ENCODE results near the gene TBX2.
A peak's percentile ranks its signal among the peaks of the same experiment; 100 is the strongest.

TBX2 gene

DNA sequence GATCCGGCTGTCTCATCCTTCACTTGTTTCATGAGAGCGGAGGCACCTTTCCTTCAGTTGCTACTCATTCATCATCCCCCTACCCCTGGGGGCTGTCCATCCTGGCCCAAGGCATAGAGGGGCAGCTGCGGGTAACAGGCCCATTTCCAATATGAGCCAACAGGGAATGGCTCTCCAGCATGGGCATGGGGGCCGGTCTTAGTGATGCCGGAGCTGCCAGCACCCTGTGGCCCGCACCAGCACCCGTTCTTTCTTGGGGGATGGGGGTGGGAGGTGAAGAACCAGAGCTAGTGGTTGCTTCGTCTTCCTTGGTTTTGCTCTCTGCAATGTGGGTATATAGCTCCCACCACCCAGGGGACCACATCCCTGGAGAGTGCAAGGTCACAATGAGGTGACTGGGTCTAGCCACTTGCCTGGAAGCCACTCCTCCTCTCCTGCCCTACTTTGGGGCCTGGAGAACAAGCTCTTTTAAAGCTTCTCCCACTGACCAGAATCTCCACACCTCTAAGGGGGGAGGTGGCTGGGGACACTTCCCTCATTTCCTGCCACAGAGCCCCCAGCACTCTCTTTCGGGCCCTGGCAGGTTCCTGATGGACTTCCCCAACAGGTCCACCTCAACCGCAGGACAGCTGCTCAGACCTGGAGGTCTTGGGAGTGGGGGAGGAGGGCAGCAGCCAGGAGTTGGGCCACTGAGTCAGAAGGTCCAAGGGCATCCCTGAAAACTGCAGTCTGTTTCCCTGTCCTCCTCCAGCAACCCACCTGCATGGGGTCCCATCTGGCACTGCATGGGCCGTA is 11.9 kb upstream of the TBX2 start:
- no peak for DNase-seq

DNA sequence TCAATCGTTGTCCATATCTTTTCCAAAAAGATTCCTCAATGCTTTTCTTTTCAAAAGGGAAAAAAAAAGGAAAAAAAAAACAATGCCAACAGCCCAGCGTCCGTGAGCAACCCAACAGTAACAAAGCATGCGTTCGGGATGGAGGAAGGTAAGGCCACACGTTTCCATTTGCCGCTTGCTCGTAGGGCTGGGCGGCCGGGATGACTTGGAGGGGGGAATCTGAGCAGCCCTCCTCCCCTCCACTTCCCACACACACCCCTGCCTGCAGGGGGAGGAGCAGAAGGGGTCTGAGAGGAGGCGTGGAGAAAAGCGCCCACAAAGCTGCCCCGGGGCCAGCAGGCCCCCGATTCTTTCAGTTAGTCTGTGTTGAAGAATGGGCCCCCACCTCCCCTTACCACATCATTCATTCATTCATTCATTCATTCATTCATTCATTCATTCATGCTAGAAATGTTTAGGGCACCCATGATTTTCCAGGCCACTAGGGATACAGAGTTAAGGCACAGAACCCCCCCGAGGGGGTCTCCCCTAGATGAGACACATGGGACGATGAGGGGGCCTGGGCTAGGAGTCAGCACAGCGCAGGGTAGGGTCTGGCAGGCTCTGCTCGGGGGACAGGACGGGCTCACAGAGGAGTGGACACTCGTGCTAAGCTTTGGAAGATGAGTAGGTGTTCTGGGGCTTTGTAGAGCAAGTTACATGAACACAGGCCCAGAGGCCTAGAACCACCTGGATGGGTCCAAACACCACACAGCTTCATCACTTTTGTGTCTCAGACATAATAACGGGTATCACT is 10.9 kb upstream of the TBX2 start:
- no peak for DNase-seq

DNA sequence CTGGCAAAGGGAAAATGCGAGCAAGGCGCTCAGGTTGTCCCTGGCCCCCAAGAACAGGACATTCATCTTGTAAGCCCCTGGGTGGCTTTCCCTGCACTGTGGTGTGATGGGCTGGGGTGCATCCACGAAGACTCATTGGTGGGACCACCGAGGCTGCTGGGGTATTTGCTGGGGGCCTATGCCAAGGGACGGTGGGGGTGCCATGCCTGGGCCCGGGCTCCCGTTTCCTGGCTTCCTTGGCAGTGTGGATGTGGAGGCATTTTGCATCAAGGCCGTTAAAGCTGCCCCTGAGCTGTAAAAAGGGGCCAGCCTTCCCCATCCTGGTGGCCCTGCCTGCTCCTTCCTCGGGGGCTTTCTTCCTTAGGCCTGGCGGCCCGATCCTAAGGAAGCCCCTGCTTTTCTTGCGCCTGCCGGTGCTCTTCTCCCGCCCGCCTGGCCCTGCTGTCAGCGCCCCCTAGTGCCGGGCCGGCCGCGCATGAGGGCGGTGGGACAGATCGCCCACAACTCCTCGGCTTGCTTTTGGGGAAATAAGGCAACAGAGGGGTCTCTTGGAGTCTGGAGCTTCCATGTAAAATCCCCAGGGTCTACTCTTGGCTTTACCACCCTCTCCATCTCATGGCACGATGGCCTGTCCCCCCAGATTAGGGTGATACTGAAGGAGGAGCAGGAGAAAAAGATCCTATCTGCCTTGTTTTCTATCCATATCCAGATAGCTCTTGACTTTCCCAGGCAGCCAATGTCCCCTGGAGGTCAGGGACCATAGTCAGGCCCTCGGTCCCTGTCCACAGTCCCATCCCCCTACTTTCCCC is 9.8 kb upstream of the TBX2 start:
- peak in 1 of 5 donors; percentile 33 for DNase-seq

GRCh38 chr17:61390479-61390791 is 9.2 kb upstream of the TBX2 start:
- DNase-seq, result no peak

DNA sequence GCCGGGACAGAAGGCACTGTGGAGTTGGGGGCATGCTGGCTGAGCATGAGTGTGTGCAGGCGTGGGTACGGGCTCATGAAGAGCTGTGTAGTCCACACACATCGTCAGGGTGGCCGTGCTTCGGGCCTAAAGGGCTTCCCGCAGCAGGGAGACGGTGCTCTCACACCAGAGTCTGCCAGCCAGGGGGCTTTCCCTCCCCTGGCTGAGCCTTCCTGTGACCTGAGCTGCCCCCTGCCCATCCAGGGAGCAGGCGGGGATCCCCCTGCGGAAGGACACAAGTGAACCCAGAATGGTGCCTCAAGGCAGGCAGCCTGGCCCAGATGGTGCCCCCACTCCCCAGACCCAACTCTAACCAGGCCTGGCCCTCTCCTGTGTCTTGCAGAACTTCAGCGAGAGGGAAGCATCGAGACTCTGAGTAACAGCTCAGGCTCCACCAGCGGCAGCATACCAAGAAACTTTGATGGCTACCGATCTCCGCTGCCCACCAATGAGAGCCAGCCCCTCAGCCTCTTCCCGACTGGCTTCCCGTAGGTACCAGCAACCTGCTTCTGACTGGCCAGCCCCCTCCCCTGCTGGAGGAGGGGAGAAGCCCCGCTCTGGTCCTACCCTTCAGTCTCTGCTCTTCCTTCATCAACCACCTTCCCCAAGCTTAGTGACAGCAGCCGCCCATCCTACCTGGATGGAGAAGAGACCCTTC is 7.9 kb upstream of the TBX2 start:
- no peak for DNase-seq

GRCh38 chr17:61392679-61393078 is 7.0 kb upstream of the TBX2 start:
- no peak for DNase-seq

GRCh38 chr17:61393550-61393903 is 6.1 kb upstream of the TBX2 start:
- DNase-seq, result no peak

GRCh38 chr17:61393904-61394629 is 5.6 kb upstream of the TBX2 start:
- DNase-seq, result no peak

DNA sequence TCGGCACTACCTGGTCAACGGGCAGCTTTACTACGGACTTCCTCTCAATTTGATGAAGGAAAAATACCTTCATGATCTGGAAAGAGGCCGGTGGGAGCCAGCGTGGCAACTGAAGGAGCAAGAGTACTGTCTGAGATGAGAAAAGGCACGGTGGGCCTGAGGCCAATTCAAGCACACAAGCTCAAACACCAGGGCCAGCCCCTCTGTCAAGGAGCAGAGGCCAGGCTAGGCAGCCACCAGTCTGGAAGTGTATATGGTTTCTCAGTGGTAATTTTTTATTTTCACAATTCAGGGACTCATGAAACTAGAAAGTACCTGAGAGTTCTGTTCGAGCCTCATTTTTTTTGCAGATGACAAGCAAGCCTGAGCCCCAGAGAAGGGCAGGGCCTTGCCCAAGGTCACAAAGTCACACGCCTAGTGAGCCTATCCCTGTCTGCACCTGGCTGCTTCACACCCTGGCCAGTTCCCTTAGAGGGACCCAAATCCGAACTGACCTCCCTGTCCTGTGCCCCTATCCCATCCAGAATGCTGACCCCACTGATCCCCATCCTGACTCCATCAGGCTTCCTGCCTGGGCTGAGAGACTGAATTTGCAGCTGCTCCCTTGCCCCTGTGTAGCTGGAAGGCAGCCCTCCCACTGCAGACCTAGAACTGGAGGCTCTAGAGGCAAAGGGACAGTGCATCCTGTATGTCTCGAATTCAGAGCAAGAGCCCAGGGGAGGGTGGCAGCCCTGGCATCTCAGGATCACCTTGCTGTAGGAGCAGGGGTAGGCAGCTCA is 4.8 kb upstream of the TBX2 start:
- DNase-seq, result no peak

DNA sequence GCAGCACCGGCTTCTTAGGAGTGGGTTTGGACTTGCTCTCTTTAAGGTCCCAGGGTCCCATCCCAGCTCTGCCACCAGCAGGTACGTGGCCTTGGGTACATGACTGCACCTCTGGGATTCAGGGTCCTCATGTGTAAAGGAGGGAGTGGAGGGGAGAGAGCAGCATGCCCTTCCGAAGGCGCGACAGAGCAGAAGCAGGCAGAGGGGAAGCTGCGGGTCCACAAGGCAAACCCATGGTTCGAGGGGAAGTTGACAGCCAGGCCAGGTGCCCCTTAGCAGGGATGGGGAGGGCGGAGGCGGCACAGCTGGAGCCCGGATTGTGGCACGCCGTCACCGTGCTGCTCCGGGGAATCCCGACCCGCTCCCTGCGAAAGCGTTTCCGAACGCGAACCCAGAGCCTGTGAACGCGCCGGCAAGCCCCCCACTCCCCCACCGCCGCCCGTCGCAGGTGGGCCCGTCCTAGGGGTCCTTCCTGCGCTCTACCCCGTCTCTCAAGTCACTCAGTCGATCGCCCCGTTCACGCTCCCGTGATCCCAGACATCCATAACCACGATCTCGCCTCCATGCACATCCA is 4.1 kb upstream of the TBX2 start:
- no peak for DNase-seq

DNA sequence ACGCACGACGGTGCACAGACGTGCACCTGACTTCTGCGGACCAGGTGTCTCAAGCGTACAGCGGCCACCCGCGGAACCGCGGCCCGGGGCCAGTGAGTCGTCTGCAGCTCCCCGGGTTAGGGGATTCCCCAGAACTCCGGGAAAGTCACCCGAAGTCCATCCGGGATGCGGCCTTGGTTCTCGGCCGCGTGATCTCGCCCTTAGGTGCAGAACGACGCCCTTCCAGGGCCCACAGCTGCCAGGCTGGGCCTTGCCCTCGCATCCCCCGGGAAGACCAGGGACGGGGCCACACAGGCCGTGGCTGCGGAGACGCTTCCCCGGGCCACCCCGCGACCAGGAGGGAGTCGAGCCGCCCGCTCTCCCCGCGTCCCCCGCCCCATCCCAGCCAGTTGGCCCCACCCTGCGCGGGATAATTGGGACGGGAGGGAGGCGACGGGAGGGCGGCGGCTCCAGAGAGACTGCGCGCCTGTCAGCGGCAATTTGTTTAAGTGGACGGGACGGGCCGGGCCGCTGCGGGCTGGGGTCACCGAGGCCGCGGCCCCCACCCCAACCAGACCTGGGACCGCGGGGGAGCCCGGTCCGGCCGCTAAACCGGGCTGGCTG is 3.6 kb upstream of the TBX2 start:
- DNase-seq, result no peak

DNA sequence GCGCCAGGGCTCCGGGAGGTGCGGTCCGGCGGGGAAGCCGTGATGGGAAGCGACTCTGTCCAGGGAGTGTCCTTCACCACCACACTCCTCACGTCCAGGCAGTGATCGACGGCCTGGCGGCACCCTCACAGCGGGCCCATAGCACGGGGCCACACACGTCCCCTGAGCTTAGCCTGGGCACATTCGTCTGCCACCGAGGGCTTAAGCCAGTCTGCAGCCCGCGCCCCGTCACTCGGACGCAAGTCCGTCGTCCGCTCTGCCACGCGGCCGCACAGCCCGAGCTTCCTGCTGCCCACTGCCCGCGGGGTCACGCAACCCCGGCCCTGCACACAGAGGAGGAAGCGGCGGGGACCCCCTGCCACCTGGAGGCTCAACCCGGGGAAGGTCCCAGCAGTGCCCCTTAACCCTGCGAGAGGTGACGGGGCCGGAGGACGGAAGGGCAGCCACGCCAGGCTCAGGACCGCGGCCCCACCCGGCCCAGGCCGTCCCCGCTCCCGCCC is 3.0 kb upstream of the TBX2 start:
- DNase-seq, result no peak

DNA sequence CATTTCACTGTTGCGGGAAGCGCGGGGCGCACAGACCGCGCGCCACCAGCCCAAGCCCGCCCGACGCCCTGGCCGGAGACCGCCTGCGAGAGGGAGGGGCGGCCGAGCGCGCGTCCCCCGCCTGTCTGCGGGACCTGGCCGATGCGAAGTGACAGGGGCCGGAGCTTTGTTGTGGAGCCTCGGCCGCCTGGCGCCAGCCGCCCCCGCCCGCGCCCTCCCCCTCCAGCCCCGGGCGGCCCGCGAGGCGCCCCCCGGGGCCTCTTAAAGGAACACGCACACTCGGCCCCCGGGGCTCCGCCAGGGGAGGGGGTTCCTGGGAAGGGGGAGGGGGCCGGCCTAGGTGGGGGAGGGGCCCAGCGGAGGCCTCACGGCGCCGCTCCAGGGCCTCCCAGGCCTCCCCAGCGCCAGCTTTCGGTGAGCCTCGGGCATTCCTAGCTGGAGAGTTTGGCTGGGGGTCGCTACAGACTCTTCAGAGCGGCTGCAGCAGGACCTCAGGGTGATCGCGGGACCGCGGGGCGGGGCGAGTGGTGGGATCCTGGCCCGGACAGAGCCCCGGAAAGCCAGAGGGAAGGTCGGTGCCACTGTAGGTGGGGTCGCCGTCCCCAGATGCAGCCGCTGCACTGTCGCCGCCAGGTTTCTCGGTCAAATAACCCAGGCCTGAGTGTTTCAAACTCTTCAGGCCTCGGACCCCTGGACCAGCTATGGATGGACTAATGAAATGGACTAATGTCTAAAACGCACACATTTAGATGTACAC is 2.4 kb upstream of the TBX2 start:
- no peak for DNase-seq

DNA sequence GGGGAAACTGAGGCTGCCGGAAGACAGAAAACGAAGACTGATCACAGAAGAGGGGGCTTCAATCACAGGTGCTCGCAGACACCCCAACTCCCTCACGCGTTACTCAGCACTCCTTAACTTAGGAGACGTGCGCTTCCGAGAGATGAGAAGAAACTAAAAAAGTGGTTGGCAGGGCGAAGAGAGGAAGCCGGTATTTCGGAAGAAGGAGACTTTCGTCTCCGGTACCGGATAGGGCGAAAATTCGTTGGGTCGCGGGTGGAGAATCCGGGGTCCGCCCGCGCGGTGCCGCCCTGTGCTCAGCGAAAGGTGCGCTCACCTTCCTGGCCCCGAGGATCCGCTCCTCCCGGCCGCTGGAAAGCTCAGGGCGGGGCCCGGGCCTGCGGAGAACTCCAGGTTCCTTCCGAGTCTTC is 917 bp upstream of the TBX2 start:
- no peak for DNase-seq

DNA sequence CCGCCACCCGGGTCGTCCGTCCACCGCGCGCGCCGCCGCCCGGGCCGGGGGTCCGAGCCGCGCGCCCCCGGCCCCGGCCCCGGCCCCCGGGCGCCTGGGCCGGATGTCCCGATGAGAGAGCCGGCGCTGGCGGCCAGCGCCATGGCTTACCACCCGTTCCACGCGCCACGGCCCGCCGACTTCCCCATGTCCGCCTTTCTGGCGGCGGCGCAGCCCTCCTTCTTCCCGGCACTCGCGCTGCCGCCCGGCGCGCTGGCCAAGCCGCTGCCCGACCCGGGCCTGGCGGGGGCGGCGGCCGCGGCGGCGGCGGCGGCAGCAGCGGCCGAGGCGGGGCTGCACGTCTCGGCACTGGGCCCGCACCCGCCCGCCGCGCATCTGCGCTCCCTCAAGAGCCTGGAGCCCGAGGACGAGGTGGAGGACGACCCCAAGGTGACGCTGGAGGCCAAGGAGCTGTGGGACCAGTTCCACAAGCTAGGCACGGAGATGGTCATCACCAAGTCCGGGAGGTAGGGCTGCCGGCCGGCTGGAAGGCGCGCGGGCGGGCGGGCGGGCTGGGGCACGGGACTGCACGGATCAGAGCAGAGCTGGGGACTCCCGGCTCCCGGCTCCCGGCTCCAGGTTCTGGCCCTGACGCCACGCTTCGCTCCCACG is 548 bp downstream of the TBX2 start:
- no peak for DNase-seq

DNA sequence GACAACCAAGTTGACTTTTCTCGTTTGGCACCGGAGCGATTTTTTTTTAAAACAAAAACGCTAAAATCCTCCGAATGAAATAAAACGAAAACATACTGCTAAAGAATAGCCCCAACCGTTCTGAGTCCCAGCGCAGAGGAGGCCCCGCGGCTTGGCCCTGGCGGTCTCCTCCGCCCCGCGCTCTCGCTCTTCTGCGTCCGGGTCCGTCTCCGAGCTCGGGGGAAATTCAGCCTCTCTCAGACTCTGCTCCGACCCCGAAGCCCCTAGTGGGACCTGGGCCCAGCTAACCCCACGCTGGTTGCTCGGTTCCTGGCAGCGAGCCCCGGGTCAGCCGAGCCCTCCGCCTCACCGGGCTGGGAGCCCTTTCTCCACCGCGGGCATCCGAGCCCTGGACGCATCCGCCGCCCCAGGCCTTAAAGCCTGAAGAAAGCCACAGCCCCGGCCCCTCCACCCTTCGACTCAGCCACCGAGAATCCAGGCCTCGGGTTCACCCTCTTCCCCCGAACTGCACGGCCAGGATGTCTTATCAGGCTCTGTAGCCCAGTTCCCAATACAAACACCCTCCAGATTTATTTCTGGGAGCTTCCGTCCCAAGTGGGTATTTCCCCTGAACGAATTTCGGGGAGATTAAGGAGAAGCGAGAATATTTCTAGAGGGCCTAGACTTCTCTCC is 1.2 kb downstream of the TBX2 start:
- no peak for DNase-seq

DNA sequence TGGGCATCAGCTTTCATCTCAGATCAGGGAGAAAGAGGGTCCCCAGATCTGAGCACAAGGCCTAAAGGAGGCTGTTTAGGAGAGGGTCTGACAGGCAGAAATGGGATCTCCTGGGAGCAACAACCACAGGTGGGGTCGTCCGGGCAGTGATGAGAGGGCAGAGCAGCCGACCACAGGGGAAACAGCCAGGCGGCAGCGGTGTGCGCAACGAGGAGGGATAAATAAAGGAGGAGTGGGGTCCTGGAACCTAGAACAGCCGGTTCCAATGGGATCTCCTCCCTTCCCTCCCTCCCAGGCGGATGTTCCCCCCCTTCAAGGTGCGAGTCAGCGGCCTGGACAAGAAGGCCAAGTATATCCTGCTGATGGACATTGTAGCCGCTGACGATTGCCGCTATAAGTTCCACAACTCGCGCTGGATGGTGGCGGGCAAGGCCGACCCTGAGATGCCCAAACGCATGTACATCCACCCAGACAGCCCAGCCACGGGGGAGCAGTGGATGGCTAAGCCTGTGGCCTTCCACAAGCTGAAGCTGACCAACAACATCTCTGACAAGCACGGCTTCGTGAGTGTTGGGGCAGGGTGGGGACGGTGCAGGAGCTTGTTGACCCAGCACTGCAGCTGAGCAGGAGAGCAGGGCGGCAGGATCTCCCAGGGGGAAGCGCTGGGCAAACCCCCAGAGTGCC is 1.9 kb downstream of the TBX2 start:
- DNase-seq, result no peak

- DNase-seq, result no peak
These were observed 2.5 kb downstream of the TBX2 start for GRCh38 chr17:61402073-61402541.
